GM21423 (cell line): ENCODE results near the gene RTL1.

Experiments
- ATAC-seq: cut with Tn5 transposase; IDR thresholded peaks from one replicate; pipeline ENCODE4 v1.9.1; 2021; ENCODE audit warnings: mild to moderate bottlenecking, moderate library complexity; ENCODE audit not compliant: unreplicated experiment

RTL1 gene

GRCh38 chr14:100898935-100899883 lies 4.3 kb downstream of the RTL1 start:
- no peak for ATAC-seq

- no peak for ATAC-seq
These were observed 5.1 kb downstream of the RTL1 start for GRCh38 chr14:100898465-100898864.

GRCh38 chr14:100896369-100897060 lies 7.0 kb downstream of the RTL1 start:
- ATAC-seq, result no peak

- ATAC-seq, result no peak
These were observed 8.1 kb downstream of the RTL1 start for GRCh38 chr14:100895411-100895810.

GRCh38 chr14:100894416-100894815 lies 9.1 kb downstream of the RTL1 start:
- ATAC-seq, result no peak

GRCh38 chr14:100893760-100894159 lies 9.8 kb downstream of the RTL1 start:
- ATAC-seq, result no peak

GRCh38 chr14:100893228-100893601 lies 10.3 kb downstream of the RTL1 start:
- ATAC-seq, result no peak

GRCh38 chr14:100892496-100893227 lies 10.9 kb downstream of the RTL1 start:
- no peak for ATAC-seq

GRCh38 chr14:100891501-100892445 lies 11.7 kb downstream of the RTL1 start:
- ATAC-seq, result no peak

- ATAC-seq, result no peak
These were observed 12.5 kb downstream of the RTL1 start for GRCh38 chr14:100891051-100891450.

- ATAC-seq, result no peak
These were observed 13.3 kb downstream of the RTL1 start for GRCh38 chr14:100890061-100890850.

- ATAC-seq, result no peak
These were observed 13.9 kb downstream of the RTL1 start for GRCh38 chr14:100889641-100890040.

- ATAC-seq, result no peak
These were observed 14.7 kb downstream of the RTL1 start for GRCh38 chr14:100888789-100889315.

- ATAC-seq, result no peak
These were observed 15.7 kb downstream of the RTL1 start for GRCh38 chr14:100887728-100888335.

- ATAC-seq, result no peak
These were observed 17.9 kb downstream of the RTL1 start for GRCh38 chr14:100885617-100886016.

- no peak for ATAC-seq
These were observed 18.3 kb downstream of the RTL1 start for GRCh38 chr14:100885196-100885595.

- ATAC-seq, result no peak
These were observed 19.1 kb downstream of the RTL1 start for GRCh38 chr14:100884456-100884855.

GRCh38 chr14:100883789-100884101 lies 19.8 kb downstream of the RTL1 start:
- ATAC-seq, result no peak
